Measurements from ENCODE around the gene AFMID.

Gene AFMID

DNA sequence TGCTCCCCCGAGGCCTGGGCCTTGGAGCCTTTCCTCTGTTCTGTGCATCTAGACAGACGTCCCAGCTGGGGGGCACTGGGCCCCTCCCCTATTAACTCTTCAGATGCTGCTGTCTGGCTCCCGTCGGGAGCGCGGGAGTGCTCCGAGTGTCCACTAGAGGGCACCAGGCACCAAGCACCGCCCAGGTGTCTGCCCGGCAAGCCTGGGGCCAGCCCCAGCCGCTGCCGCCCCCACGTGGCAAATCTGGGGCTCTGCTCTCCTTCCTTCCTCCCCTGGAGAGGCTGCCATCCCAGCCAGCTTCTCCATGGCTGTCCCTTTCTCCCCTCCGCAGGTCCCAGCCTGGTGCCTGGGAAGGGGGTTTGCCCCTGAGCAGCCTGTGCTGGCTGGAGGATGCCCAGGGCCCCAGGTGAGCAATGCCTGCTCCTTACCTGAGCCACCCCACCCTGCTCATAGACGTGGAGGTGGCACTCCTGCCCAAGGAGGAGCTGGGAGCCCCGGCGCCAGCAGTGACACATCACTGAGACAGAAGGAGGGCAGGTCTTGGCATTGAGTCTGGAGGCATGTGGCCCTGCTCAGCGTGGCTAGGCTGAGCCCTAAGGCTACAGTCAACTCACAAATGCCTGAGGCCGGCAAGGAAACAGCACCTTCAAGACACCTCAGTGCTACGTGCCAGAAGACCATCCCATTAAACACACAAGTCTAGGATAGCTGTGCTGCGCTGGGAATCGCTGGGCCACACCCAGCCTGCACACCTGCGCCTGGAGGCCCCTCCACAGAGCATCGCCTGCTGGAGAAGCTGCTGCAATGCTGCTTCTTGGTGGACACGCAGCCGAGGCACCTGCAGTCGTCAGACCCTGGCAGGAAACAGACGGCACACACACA, 64.0 kb downstream of the AFMID start (continued):
- TF ChIP-seq ZBTB11 (tag by site-specific recombination; conservative IDR thresholded peaks at IDR 0.05; ENCODE audit: low read depth) (0 out of 2 replicates have a peak, but pooled peaks have one; percentile 17), SP2 (tag by site-specific recombination; IDR thresholded peaks at IDR 0.05) (peak; percentile 31; the same call in 1 of the 2 replicates), ZXDB (tag by site-specific recombination; IDR thresholded peaks at IDR 0.05) (no peak; the same call in 1 of the 2 replicates), ZNF416 (tag by site-specific recombination; IDR thresholded peaks at IDR 0.05) (no peak), GLIS1 (tag by site-specific recombination; IDR thresholded peaks at IDR 0.05) (peak; percentile 88), ZNF133 (tag by site-specific recombination; IDR thresholded peaks at IDR 0.05) (no peak), ZNF274 (IDR thresholded peaks at IDR 0.05; ENCODE audit: low read length) (no peak), ZNF274 (tag by site-specific recombination; IDR thresholded peaks at IDR 0.05; ENCODE audit: borderline replicate concordance) (no peak), ZNF169 (tag by site-specific recombination; IDR thresholded peaks at IDR 0.05) (no peak), ZNF670 (tag by site-specific recombination; IDR thresholded peaks at IDR 0.05; ENCODE audit: low read depth) (no peak), ZNF10 (tag by site-specific recombination; IDR thresholded peaks at IDR 0.05) (no peak), OSR2 (tag by site-specific recombination; IDR thresholded peaks at IDR 0.05) (no peak), ZNF202 (tag by site-specific recombination; IDR thresholded peaks at IDR 0.05; ENCODE audit: borderline replicate concordance) (no peak), ZNF19 (tag by site-specific recombination; IDR thresholded peaks at IDR 0.05; ENCODE audit: low read depth) (no peak), ZNF2 (tag by site-specific recombination; IDR thresholded peaks at IDR 0.05) (peak; percentile 93), KLF9 (tag by site-specific recombination; IDR thresholded peaks at IDR 0.05; ENCODE audit: low read depth) (peak; percentile 55; the same call in 1 of the 2 replicates), ZNF664 (tag by site-specific recombination; IDR thresholded peaks at IDR 0.05) (no peak), ZNF623 (tag by site-specific recombination; IDR thresholded peaks at IDR 0.05) (peak; percentile 16; the same call in 1 of the 2 replicates), ZBTB48 (tag by site-specific recombination; IDR thresholded peaks at IDR 0.05) (peak; percentile 36; the same call in 1 of the 2 replicates), KLF1 (tag by site-specific recombination; IDR thresholded peaks at IDR 0.05) (peak; percentile 55), ZBTB26 (tag by site-specific recombination; optimal IDR thresholded peaks at IDR 0.05) (peak; percentile 46), ZNF560 (tag by site-specific recombination; IDR thresholded peaks at IDR 0.05; ENCODE audit: borderline replicate concordance) (no peak), ZNF184 (tag by site-specific recombination; IDR thresholded peaks at IDR 0.05) (0 out of 2 replicates have a peak, but pooled peaks have one; percentile 54), ZNF146 (tag by site-specific recombination; IDR thresholded peaks at IDR 0.05) (no peak), ZNF140 (tag by site-specific recombination; IDR thresholded peaks at IDR 0.05) (no peak), ZNF394 (tag by site-specific recombination; IDR thresholded peaks at IDR 0.05; ENCODE audit: borderline replicate concordance) (peak; percentile 98)
- TF ChIP-seq, protein P1, sequence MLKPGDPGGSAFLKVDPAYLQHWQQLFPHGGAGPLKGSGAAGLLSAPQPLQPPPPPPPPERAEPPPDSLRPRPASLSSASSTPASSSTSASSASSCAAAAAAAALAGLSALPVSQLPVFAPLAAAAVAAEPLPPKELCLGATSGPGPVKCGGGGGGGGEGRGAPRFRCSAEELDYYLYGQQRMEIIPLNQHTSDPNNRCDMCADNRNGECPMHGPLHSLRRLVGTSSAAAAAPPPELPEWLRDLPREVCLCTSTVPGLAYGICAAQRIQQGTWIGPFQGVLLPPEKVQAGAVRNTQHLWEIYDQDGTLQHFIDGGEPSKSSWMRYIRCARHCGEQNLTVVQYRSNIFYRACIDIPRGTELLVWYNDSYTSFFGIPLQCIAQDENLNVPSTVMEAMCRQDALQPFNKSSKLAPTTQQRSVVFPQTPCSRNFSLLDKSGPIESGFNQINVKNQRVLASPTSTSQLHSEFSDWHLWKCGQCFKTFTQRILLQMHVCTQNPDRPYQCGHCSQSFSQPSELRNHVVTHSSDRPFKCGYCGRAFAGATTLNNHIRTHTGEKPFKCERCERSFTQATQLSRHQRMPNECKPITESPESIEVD (tag by site-specific recombination; IDR thresholded peaks at IDR 0.05): no peak
- TF ChIP-seq, protein P2, sequence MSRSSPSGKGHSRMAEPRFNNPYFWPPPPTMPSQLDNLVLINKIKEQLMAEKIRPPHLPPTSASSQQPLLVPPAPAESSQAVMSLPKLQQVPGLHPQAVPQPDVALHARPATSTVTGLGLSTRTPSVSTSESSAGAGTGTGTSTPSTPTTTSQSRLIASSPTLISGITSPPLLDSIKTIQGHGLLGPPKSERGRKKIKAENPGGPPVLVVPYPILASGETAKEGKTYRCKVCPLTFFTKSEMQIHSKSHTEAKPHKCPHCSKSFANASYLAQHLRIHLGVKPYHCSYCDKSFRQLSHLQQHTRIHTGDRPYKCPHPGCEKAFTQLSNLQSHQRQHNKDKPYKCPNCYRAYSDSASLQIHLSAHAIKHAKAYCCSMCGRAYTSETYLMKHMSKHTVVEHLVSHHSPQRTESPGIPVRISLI (tag by site-specific recombination; IDR thresholded peaks at IDR 0.05): no peak
- TF ChIP-seq, protein P3, sequence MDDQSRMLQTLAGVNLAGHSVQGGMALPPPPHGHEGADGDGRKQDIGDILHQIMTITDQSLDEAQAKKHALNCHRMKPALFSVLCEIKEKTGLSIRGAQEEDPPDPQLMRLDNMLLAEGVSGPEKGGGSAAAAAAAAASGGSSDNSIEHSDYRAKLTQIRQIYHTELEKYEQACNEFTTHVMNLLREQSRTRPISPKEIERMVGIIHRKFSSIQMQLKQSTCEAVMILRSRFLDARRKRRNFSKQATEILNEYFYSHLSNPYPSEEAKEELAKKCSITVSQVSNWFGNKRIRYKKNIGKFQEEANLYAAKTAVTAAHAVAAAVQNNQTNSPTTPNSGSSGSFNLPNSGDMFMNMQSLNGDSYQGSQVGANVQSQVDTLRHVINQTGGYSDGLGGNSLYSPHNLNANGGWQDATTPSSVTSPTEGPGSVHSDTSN (CRISPR knock-in tag; IDR thresholded peaks at IDR 0.05): no peak
- TF ChIP-seq, protein P4, sequence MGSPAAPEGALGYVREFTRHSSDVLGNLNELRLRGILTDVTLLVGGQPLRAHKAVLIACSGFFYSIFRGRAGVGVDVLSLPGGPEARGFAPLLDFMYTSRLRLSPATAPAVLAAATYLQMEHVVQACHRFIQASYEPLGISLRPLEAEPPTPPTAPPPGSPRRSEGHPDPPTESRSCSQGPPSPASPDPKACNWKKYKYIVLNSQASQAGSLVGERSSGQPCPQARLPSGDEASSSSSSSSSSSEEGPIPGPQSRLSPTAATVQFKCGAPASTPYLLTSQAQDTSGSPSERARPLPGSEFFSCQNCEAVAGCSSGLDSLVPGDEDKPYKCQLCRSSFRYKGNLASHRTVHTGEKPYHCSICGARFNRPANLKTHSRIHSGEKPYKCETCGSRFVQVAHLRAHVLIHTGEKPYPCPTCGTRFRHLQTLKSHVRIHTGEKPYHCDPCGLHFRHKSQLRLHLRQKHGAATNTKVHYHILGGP (tag by site-specific recombination; IDR thresholded peaks at IDR 0.05): no peak
